Astrocyte (in vitro differentiated cells and primary cell): ENCODE measurements around the gene MTA1. TPM values are rescaled to one million over a fixed set of nuclear protein-coding genes. Genes with fewer than 3 reads are reported as not detected.

Source experiments
- DNase-seq: peaks from one replicate; pipeline ENCODE4 v3.0.0-alpha.2; 2010; ENCODE audit warnings: low read depth
- FAIRE-seq: peaks from 2 replicates; lab custom pipeline; 2011; peaks lifted over from hg19 to GRCh38; lab: Jason Lieb, UNC
- H2AFZ ChIP-seq: 2 replicates; pipeline ENCODE4 v1.6.0; 2012; ENCODE audit warnings: low read depth, low read length, inconsistent platforms
- H3K27ac ChIP-seq: 2 replicates; pipeline ENCODE4 v1.5.1; 2011; ENCODE audit warnings: low read depth, low read length, inconsistent platforms
- H3K27me3 ChIP-seq: 2 replicates; pipeline ENCODE4 v1.6.0; 2011; ENCODE audit warnings: low read length, inconsistent platforms; ENCODE audit not compliant: insufficient read depth
- H3K36me3 ChIP-seq: 2 replicates; pipeline ENCODE4 v1.5.1; 2011; ENCODE audit warnings: low read length, inconsistent platforms; ENCODE audit not compliant: insufficient read depth
- H3K4me1 ChIP-seq: 2 replicates; pipeline ENCODE4 v1.5.1; 2011; ENCODE audit warnings: low read length, inconsistent platforms; ENCODE audit not compliant: insufficient read depth
- H3K4me2 ChIP-seq: 2 replicates; pipeline ENCODE4 v1.6.0; 2012; ENCODE audit warnings: low read length, inconsistent platforms
- H3K4me3 ChIP-seq: 2 replicates; pipeline ENCODE4 v1.5.1; 2011; ENCODE audit warnings: low read depth, mild to moderate bottlenecking, low read length, inconsistent platforms; ENCODE audit not compliant: insufficient read depth
- H3K79me2 ChIP-seq: 2 replicates; pipeline ENCODE4 v1.6.0; 2012; ENCODE audit warnings: mild to moderate bottlenecking, low read length, inconsistent platforms; ENCODE audit not compliant: insufficient read depth
- H3K9ac ChIP-seq: 2 replicates; pipeline ENCODE4 v1.6.0; 2012; ENCODE audit warnings: mild to moderate bottlenecking, low read length, inconsistent platforms
- H3K9me3 ChIP-seq: 2 replicates; pipeline ENCODE4 v1.5.1; 2012; ENCODE audit warnings: low read depth, mild to moderate bottlenecking, low read length, inconsistent platforms; ENCODE audit not compliant: insufficient read depth
- H4K20me1 ChIP-seq: 2 replicates; pipeline ENCODE4 v1.6.0; 2012; ENCODE audit warnings: low read length, inconsistent platforms; ENCODE audit not compliant: insufficient read depth
- H3K27ac Mint-ChIP-seq: one replicate; pipeline ENCODE4 v1.8.0; 2021; ENCODE audit warnings: mild to moderate bottlenecking, mixed read lengths; ENCODE audit not compliant: unreplicated experiment
- H3K27me3 Mint-ChIP-seq: one replicate; pipeline ENCODE4 v1.8.0; 2021; ENCODE audit warnings: low read depth, mixed read lengths; ENCODE audit not compliant: unreplicated experiment
- H3K36me3 Mint-ChIP-seq: one replicate; pipeline ENCODE4 v1.8.0; 2021; ENCODE audit warnings: low read depth, mixed read lengths; ENCODE audit not compliant: unreplicated experiment
- H3K4me1 Mint-ChIP-seq: one replicate; pipeline ENCODE4 v1.8.0; 2021; ENCODE audit warnings: low read depth, mixed read lengths; ENCODE audit not compliant: unreplicated experiment
- H3K4me3 Mint-ChIP-seq: one replicate; pipeline ENCODE4 v1.8.0; 2021; ENCODE audit warnings: mild to moderate bottlenecking, moderate library complexity, mixed read lengths; ENCODE audit not compliant: unreplicated experiment
- H3K9me3 Mint-ChIP-seq: one replicate; pipeline ENCODE4 v1.8.0; 2021; ENCODE audit warnings: mild to moderate bottlenecking, mixed read lengths; ENCODE audit not compliant: unreplicated experiment
- CTCF ChIP-seq: IDR thresholded peaks from 2 replicates; pipeline ENCODE4 v1.5.1; 2011; ENCODE audit warnings: low read depth, mild to moderate bottlenecking, inconsistent platforms, low read length, moderate library complexity; ENCODE audit not compliant: insufficient read depth
- EZH2 ChIP-seq: IDR thresholded peaks from 2 replicates; pipeline ENCODE4 v1.6.1; 2012; ENCODE audit warnings: mild to moderate bottlenecking, low read length, inconsistent platforms; ENCODE audit not compliant: insufficient read depth
- total RNA-seq: library from RNA; stranded (reverse); gene quantifications from 2 replicates; pipeline ENCODE4 v1.2.1, GENCODE V29; 2021

MTA1 gene
- total RNA-seq, 1 donor from 2014 or later = 111 TPM

DNA sequence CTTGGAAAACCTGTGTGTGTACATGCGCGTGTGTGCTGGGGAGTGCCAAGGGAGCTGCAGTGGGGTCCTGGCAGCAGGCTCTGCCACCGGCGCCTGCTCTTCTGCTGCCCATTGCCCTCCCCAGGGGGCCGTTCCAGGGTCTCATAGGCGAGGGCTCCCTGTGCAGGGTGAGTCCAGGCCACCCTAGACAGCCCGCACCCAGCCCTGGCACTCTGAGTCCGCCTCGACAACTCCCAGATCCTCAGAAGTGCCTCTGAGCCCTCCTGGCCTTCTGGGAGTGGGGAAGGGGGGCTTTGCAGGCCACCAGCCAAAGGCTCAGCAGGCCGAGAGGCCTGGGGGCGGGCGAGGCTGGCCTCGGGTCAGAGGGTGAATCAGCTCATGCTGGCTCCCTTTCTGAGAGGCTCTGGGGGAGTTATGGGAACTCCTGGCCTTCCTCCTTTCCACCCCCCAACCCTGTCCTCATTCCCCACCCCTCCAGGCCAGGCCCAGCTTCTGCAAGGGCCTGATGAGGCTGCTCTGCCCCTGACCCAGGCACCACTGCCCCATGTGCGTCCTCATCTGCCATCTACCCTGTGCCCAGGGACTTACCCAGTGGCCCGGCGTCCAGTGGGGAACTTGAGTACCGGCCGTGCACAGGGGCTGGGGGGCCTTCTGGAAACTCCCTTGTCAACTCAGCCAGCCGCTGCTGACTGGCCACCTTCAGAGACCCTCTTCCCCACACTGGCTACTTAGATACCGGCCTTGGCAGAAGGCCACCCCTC lies 69.3 kb downstream of the MTA1 start:
- H3K27ac Mint-ChIP-seq = no peak overlapping the region
- peak overlapping the region; percentile 89 for H3K9ac ChIP-seq
- no peaks in the 10 kb centered on the region for H3K36me3 Mint-ChIP-seq
- H3K4me1 Mint-ChIP-seq = peaks cover 6% of the 10 kb centered on the region
- H3K9me3 ChIP-seq = no peaks in the 10 kb centered on the region
- no peak overlapping the region for H3K4me3 ChIP-seq
- peaks cover 5% of the 10 kb centered on the region for H4K20me1 ChIP-seq
- FAIRE-seq = no peak
- no peak overlapping the region for H3K27ac ChIP-seq
- H3K4me3 Mint-ChIP-seq = no peak overlapping the region
- no peaks in the 10 kb centered on the region for H3K9me3 Mint-ChIP-seq
- peaks cover 3% of the 10 kb centered on the region for H3K27me3 Mint-ChIP-seq
- H3K4me1 ChIP-seq = peaks cover 13% of the 10 kb centered on the region
- H3K79me2 ChIP-seq = peaks cover 8% of the 10 kb centered on the region
- no peaks in the 10 kb centered on the region for H3K36me3 ChIP-seq
- DNase-seq = no peak
- H2AFZ ChIP-seq = no peak overlapping the region
- peaks cover 13% of the 10 kb centered on the region for H3K27me3 ChIP-seq
- H3K4me2 ChIP-seq = peak overlapping the region; percentile 98
- no peak for TF ChIP-seq CTCF
- TF ChIP-seq EZH2 = no peak

GRCh38 chr14:105489542-105490266 lies 70.1 kb downstream of the MTA1 start:
- no peaks in the 10 kb centered on the region for H3K36me3 ChIP-seq
- peaks cover 3% of the 10 kb centered on the region for H3K27me3 Mint-ChIP-seq
- H3K4me3 ChIP-seq = peak overlapping the region; percentile 69
- peaks cover 5% of the 10 kb centered on the region for H4K20me1 ChIP-seq
- no peaks in the 10 kb centered on the region for H3K36me3 Mint-ChIP-seq
- no peaks in the 10 kb centered on the region for H3K9me3 ChIP-seq
- H3K27ac ChIP-seq = peak overlapping the region; percentile 75
- peaks cover 1% of the 10 kb centered on the region for H3K4me1 Mint-ChIP-seq
- TF ChIP-seq EZH2 (no peak), CTCF (peak; percentile 45)
- peak overlapping the region; percentile 98 for H3K4me2 ChIP-seq
- peaks cover 8% of the 10 kb centered on the region for H3K79me2 ChIP-seq
- peak overlapping the region; percentile 76 for H3K4me3 Mint-ChIP-seq
- H3K9me3 Mint-ChIP-seq = no peaks in the 10 kb centered on the region
- peak overlapping the region; percentile 92 for H2AFZ ChIP-seq
- FAIRE-seq (no peak), DNase-seq (peak; percentile 68)
- peak overlapping the region; percentile 89 for H3K9ac ChIP-seq
- peaks cover 13% of the 10 kb centered on the region for H3K27me3 ChIP-seq
- H3K27ac Mint-ChIP-seq = peak overlapping the region; percentile 77
- H3K4me1 ChIP-seq = peaks cover 13% of the 10 kb centered on the region
